T47D (cell line): ENCODE measurements around the gene CYP46A1.

Experiments used
- DNase-seq, 2 experiments: peaks; one replicate each; pipeline versions ENCODE4 v3.0.0 to v3.0.0-alpha.2; 2011 to 2012; ENCODE audit warnings: low read depth in 1 of 2, low spot score in 1 of 2
- JUND ChIP-seq: IDR thresholded peaks from 2 replicates; pipeline ENCODE4 v1.6.1; 2012; ENCODE audit warnings: low read depth
- in situ Hi-C: cut with HindIII; loops from 2 replicates; pipeline ENCODE4 v1.10.0; 2016; ENCODE audit warnings: low sequenced_read_pairs, low pct_unique_long_range_greater_than_20kb

The CYP46A1 gene

GRCh38 chr14:99748529-99748928 is 64.4 kb downstream of the CYP46A1 start:
- in situ Hi-C loops: no loop called here
- DNase-seq: no peak
- TF ChIP-seq JUND: no peak

- peak in 1 of 2 experiments; percentile 68 for DNase-seq
Observed at GRCh38 chr14:99749142-99749541, 65.0 kb downstream of the CYP46A1 start.

GRCh38 chr14:99749763-99750715 is 65.9 kb downstream of the CYP46A1 start:
- DNase-seq: no peak
- TF ChIP-seq JUND: no peak
- in situ Hi-C loops: no loop called here

More at GRCh38 chr14:99749142-99749541, 65.0 kb downstream of the CYP46A1 start:
- in situ Hi-C loops: no loop called here
- no peak for TF ChIP-seq JUND

GRCh38 chr14:99750746-99751450 is 66.8 kb downstream of the CYP46A1 start:
- no peak for DNase-seq
- in situ Hi-C loops: no loop called here
- TF ChIP-seq JUND: no peak

- no peak for TF ChIP-seq JUND
- DNase-seq: no peak
- in situ Hi-C loops: no loop called here
Observed at GRCh38 chr14:99751539-99752485, 67.7 kb downstream of the CYP46A1 start.

- TF ChIP-seq JUND: no peak
- in situ Hi-C loops: no loop called here
- DNase-seq: no peak
Observed at GRCh38 chr14:99752486-99753121, 68.5 kb downstream of the CYP46A1 start.

- no peak for DNase-seq
- TF ChIP-seq JUND: no peak
- in situ Hi-C loops: no loop called here
Observed at GRCh38 chr14:99753225-99754140, 69.4 kb downstream of the CYP46A1 start.

- in situ Hi-C loops: no loop called here
- no peak for TF ChIP-seq JUND
- DNase-seq: no peak
Observed at GRCh38 chr14:99754141-99755067, 70.3 kb downstream of the CYP46A1 start.

- no peak for DNase-seq
- TF ChIP-seq JUND: no peak
- in situ Hi-C loops: no loop called here
Observed at GRCh38 chr14:99755068-99755405, 70.9 kb downstream of the CYP46A1 start.
